Measurements from ENCODE around the gene MUC12. TPM values are rescaled to one million over a fixed set of nuclear protein-coding genes. Genes with fewer than 3 reads are reported as not detected.
"Not testable (repeated sequence)": the region's sequence is repeated elsewhere in the genome, so short reads cannot be mapped to it uniquely, and the experiment has no call there.

Gene MUC12
- total RNA-seq, 1 donor from 2014 or later = not detected

- peaks cover 0 to 3% (median 0%) of the 10 kb centered on the region in 3 donors for H3K36me3 ChIP-seq (ENCODE audit: control insufficient read depth in 3 of 3, insufficient read depth in 3 of 3, low read length in 3 of 3)
- H3K27ac ChIP-seq (ENCODE audit: low read depth, low read length) = no peak overlapping the region
- H3K9ac ChIP-seq (ENCODE audit: low read depth in 1 of 3, low read length in 3 of 3) = no peak overlapping the region
- H3K9me3 ChIP-seq (ENCODE audit: control insufficient read depth in 3 of 3, low read length in 3 of 3) = no peaks in the 10 kb centered on the region
- H3K27me3 ChIP-seq (ENCODE audit: control insufficient read depth in 3 of 3, insufficient read depth in 3 of 3, low read length in 3 of 3) = peaks cover 6 to 23% (median 13%) of the 10 kb centered on the region in 3 donors
- H3K4me1 ChIP-seq (ENCODE audit: control insufficient read depth in 3 of 3, insufficient read depth in 3 of 3, low read length in 3 of 3) = no peaks in the 10 kb centered on the region
- no peak overlapping the region for H3K4me3 ChIP-seq (ENCODE audit: low read length in 3 of 3)
Observed at GRCh38 chr7:101035941-101036340, 66.6 kb downstream of the MUC12 start.

GRCh38 chr7:101041283-101041682 lies 71.9 kb downstream of the MUC12 start:
- H3K4me3 ChIP-seq (ENCODE audit: low read length in 3 of 3); H3K27ac ChIP-seq (ENCODE audit: low read depth, low read length); H3K4me1 ChIP-seq (ENCODE audit: control insufficient read depth in 3 of 3, insufficient read depth in 3 of 3, low read length in 3 of 3); H3K36me3 ChIP-seq (ENCODE audit: control insufficient read depth in 3 of 3, insufficient read depth in 3 of 3, low read length in 3 of 3); H3K9ac ChIP-seq (ENCODE audit: low read depth in 1 of 3, low read length in 3 of 3): not testable (repeated sequence)
- H3K27me3 ChIP-seq (ENCODE audit: control insufficient read depth in 3 of 3, insufficient read depth in 3 of 3, low read length in 3 of 3) = peaks cover 26 to 41% (median 27%) of the 10 kb centered on the region in 3 donors
- H3K9me3 ChIP-seq (ENCODE audit: control insufficient read depth in 3 of 3, low read length in 3 of 3) = peaks cover 5 to 15% (median 7%) of the 10 kb centered on the region in 3 donors

GRCh38 chr7:101058355-101058754 lies 89.0 kb downstream of the MUC12 start:
- H3K36me3 ChIP-seq (ENCODE audit: control insufficient read depth in 3 of 3, insufficient read depth in 3 of 3, low read length in 3 of 3) = no peaks in the 10 kb centered on the region
- H3K9me3 ChIP-seq (ENCODE audit: control insufficient read depth in 3 of 3, low read length in 3 of 3) = no peaks in the 10 kb centered on the region
- peaks cover 13 to 20% (median 17%) of the 10 kb centered on the region in 3 donors for H3K27me3 ChIP-seq (ENCODE audit: control insufficient read depth in 3 of 3, insufficient read depth in 3 of 3, low read length in 3 of 3)
- H3K4me3 ChIP-seq (ENCODE audit: low read length in 3 of 3) = no peak overlapping the region
- H3K4me1 ChIP-seq (ENCODE audit: control insufficient read depth in 3 of 3, insufficient read depth in 3 of 3, low read length in 3 of 3) = no peaks in the 10 kb centered on the region
- no peak overlapping the region for H3K27ac ChIP-seq (ENCODE audit: low read depth, low read length)
- H3K9ac ChIP-seq (ENCODE audit: low read depth in 1 of 3, low read length in 3 of 3) = no peak overlapping the region

DNA sequence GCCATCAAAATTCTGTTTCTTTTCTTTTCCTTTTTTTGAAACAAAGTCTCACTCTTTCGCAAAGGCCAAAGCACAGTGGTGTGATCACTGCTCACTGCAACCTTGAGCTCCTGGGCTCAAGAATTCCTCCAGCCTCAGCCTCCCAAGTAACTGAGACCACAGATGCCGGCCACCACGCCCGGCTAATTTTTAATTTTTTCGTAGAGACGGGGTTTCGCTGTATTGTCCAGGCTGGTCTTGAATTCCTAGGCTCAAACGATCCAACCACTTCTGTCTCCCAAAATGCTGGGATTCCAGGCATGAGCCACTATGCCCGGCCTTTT lies 90.2 kb downstream of the MUC12 start:
- no peak overlapping the region for H3K9ac ChIP-seq (ENCODE audit: low read depth in 1 of 3, low read length in 3 of 3)
- no peaks in the 10 kb centered on the region for H3K36me3 ChIP-seq (ENCODE audit: control insufficient read depth in 3 of 3, insufficient read depth in 3 of 3, low read length in 3 of 3)
- no peaks in the 10 kb centered on the region for H3K9me3 ChIP-seq (ENCODE audit: control insufficient read depth in 3 of 3, low read length in 3 of 3)
- H3K27ac ChIP-seq (ENCODE audit: low read depth, low read length) = no peak overlapping the region
- no peak overlapping the region for H3K4me3 ChIP-seq (ENCODE audit: low read length in 3 of 3)
- peaks cover 14 to 23% (median 23%) of the 10 kb centered on the region in 3 donors for H3K27me3 ChIP-seq (ENCODE audit: control insufficient read depth in 3 of 3, insufficient read depth in 3 of 3, low read length in 3 of 3)
- H3K4me1 ChIP-seq (ENCODE audit: control insufficient read depth in 3 of 3, insufficient read depth in 3 of 3, low read length in 3 of 3) = no peaks in the 10 kb centered on the region

GRCh38 chr7:101060992-101061391 lies 91.6 kb downstream of the MUC12 start:
- peaks cover 18 to 28% (median 24%) of the 10 kb centered on the region in 3 donors for H3K27me3 ChIP-seq (ENCODE audit: control insufficient read depth in 3 of 3, insufficient read depth in 3 of 3, low read length in 3 of 3)

DNA sequence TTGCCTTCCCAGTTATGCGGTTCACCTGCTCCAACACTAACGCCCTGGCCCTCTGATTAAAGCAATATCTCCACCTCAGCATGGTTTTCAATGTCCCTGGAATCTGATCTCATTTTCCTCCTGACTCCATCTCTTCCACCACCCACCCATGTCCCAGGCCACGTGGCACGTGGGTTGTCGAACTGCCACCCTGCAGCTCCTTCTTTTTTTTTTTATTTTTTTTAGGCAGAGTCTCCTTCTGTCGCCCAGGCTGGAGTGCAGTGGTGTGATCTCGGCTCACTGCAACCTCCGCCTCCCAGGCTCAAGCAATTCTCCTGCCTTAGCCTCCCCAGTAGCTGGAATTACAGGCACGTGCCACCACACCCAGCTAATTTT lies 94.8 kb downstream of the MUC12 start:
- H3K9ac ChIP-seq (ENCODE audit: low read depth in 1 of 3, low read length in 3 of 3); H3K9me3 ChIP-seq (ENCODE audit: control insufficient read depth in 3 of 3, low read length in 3 of 3); H3K4me1 ChIP-seq (ENCODE audit: control insufficient read depth in 3 of 3, insufficient read depth in 3 of 3, low read length in 3 of 3); H3K27ac ChIP-seq (ENCODE audit: low read depth, low read length); H3K4me3 ChIP-seq (ENCODE audit: low read length in 3 of 3); H3K36me3 ChIP-seq (ENCODE audit: control insufficient read depth in 3 of 3, insufficient read depth in 3 of 3, low read length in 3 of 3): not testable (repeated sequence)
- peaks cover 14 to 41% (median 22%) of the 10 kb centered on the region in 3 donors for H3K27me3 ChIP-seq (ENCODE audit: control insufficient read depth in 3 of 3, insufficient read depth in 3 of 3, low read length in 3 of 3)

More at GRCh38 chr7:101060992-101061391, 91.6 kb downstream of the MUC12 start:
- no peak overlapping the region for H3K4me3 ChIP-seq (ENCODE audit: low read length in 3 of 3)
- no peaks in the 10 kb centered on the region for H3K9me3 ChIP-seq (ENCODE audit: control insufficient read depth in 3 of 3, low read length in 3 of 3)
- H3K4me1 ChIP-seq (ENCODE audit: control insufficient read depth in 3 of 3, insufficient read depth in 3 of 3, low read length in 3 of 3) = no peaks in the 10 kb centered on the region
- no peaks in the 10 kb centered on the region for H3K36me3 ChIP-seq (ENCODE audit: control insufficient read depth in 3 of 3, insufficient read depth in 3 of 3, low read length in 3 of 3)
- no peak overlapping the region for H3K9ac ChIP-seq (ENCODE audit: low read depth in 1 of 3, low read length in 3 of 3)
- no peak overlapping the region for H3K27ac ChIP-seq (ENCODE audit: low read depth, low read length)

DNA sequence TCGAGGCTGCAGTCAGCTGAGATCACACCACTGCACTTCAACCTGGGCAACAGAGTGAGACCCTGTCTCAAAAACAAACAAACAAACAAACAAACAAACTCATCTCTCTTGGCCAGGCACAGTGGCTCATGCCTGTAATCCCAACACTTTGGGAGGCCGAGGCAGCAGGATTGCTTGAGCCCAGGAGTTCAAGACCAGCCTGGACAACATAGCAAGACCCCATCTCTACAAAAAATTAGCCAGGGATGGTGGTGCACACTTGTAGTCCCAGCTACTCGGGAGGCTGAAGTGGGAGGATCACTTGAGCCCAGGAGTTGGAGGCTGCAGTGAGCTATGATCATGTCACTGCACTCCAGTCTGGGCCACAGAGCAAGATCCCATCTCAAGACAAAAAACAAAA lies 95.8 kb downstream of the MUC12 start:
- not testable (repeated sequence) for H3K4me3 ChIP-seq (ENCODE audit: low read length in 3 of 3); H3K9me3 ChIP-seq (ENCODE audit: control insufficient read depth in 3 of 3, low read length in 3 of 3); H3K36me3 ChIP-seq (ENCODE audit: control insufficient read depth in 3 of 3, insufficient read depth in 3 of 3, low read length in 3 of 3); H3K4me1 ChIP-seq (ENCODE audit: control insufficient read depth in 3 of 3, insufficient read depth in 3 of 3, low read length in 3 of 3); H3K9ac ChIP-seq (ENCODE audit: low read depth in 1 of 3, low read length in 3 of 3); H3K27ac ChIP-seq (ENCODE audit: low read depth, low read length)
- H3K27me3 ChIP-seq (ENCODE audit: control insufficient read depth in 3 of 3, insufficient read depth in 3 of 3, low read length in 3 of 3) = peaks cover 14 to 41% (median 25%) of the 10 kb centered on the region in 3 donors

DNA sequence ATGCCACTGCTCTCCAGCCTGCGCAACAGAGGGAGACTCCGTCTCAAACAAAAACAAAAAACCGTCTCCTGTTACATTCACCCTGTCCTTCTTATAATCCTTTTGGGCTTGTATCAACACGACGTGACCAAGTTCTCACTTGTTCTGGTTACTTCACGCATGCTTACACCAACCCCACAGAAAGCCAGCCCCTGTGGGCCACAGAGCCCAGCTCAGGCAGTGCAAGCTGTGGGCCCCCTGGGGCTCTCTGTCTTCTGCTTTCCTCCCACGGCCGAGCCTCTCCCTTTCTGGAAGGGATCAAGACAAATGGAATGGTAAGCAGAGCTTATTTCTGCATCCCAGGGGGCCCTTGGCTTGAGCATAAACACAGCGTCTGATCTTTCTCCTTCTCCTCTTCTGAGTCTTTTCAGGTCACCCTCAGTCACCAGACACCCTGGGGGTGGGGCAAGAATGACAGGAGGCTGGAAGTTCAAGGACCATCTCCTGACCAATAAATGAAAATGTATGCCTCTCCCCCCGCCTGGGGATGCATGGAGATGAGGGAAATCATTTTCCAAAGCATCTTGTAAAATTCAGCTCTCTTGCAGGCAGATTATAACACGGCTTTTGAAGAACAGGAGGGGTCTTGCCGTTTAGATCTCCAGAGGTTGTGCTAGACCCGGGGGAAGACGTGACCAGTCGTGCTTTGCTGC lies 96.9 kb downstream of the MUC12 start:
- no peaks in the 10 kb centered on the region for H3K36me3 ChIP-seq (ENCODE audit: control insufficient read depth in 3 of 3, insufficient read depth in 3 of 3, low read length in 3 of 3)
- no peaks in the 10 kb centered on the region for H3K9me3 ChIP-seq (ENCODE audit: control insufficient read depth in 3 of 3, low read length in 3 of 3)
- peaks cover 14 to 34% (median 19%) of the 10 kb centered on the region in 3 donors for H3K27me3 ChIP-seq (ENCODE audit: control insufficient read depth in 3 of 3, insufficient read depth in 3 of 3, low read length in 3 of 3)
- no peak overlapping the region for H3K27ac ChIP-seq (ENCODE audit: low read depth, low read length)
- peaks cover 0 to 2% (median 0%) of the 10 kb centered on the region in 3 donors for H3K4me1 ChIP-seq (ENCODE audit: control insufficient read depth in 3 of 3, insufficient read depth in 3 of 3, low read length in 3 of 3)
- H3K9ac ChIP-seq (ENCODE audit: low read depth in 1 of 3, low read length in 3 of 3) = no peak overlapping the region
- no peak overlapping the region for H3K4me3 ChIP-seq (ENCODE audit: low read length in 3 of 3)

GRCh38 chr7:101066833-101067177 lies 97.4 kb downstream of the MUC12 start:
- peaks cover 14 to 32% (median 17%) of the 10 kb centered on the region in 3 donors for H3K27me3 ChIP-seq (ENCODE audit: control insufficient read depth in 3 of 3, insufficient read depth in 3 of 3, low read length in 3 of 3)
- H3K36me3 ChIP-seq (ENCODE audit: control insufficient read depth in 3 of 3, insufficient read depth in 3 of 3, low read length in 3 of 3) = no peaks in the 10 kb centered on the region
- H3K4me1 ChIP-seq (ENCODE audit: control insufficient read depth in 3 of 3, insufficient read depth in 3 of 3, low read length in 3 of 3) = peaks cover 0 to 2% (median 0%) of the 10 kb centered on the region in 3 donors
- H3K4me3 ChIP-seq (ENCODE audit: low read length in 3 of 3) = no peak overlapping the region
- H3K9ac ChIP-seq (ENCODE audit: low read depth in 1 of 3, low read length in 3 of 3) = no peak overlapping the region
- H3K27ac ChIP-seq (ENCODE audit: low read depth, low read length) = no peak overlapping the region
- no peaks in the 10 kb centered on the region for H3K9me3 ChIP-seq (ENCODE audit: control insufficient read depth in 3 of 3, low read length in 3 of 3)

- Histone ChIP-seq H3K4me3 (ENCODE audit: low read length in 3 of 3) (no peak overlapping the region), H3K4me1 (ENCODE audit: control insufficient read depth in 3 of 3, insufficient read depth in 3 of 3, low read length in 3 of 3) (peaks cover 0 to 2% (median 0%) of the 10 kb centered on the region in 3 donors), H3K27me3 (ENCODE audit: control insufficient read depth in 3 of 3, insufficient read depth in 3 of 3, low read length in 3 of 3) (peaks cover 14 to 27% (median 20%) of the 10 kb centered on the region in 3 donors), H3K9me3 (ENCODE audit: control insufficient read depth in 3 of 3, low read length in 3 of 3) (no peaks in the 10 kb centered on the region), H3K27ac (ENCODE audit: low read depth, low read length) (no peak overlapping the region), H3K36me3 (ENCODE audit: control insufficient read depth in 3 of 3, insufficient read depth in 3 of 3, low read length in 3 of 3) (no peaks in the 10 kb centered on the region), H3K9ac (ENCODE audit: low read depth in 1 of 3, low read length in 3 of 3) (no peak overlapping the region)
Observed at GRCh38 chr7:101068401-101068800, 99.0 kb downstream of the MUC12 start.

Measured in skeletal muscle tissue (tissue), 4 donors.